Esophagus muscularis mucosa (tissue), 3 donors: ENCODE results near the gene IGF2.

ENCODE experiments used
- CTCF ChIP-seq, 3 experiments: fragments of 200-600 bp in 2 of 3; fragments of 450-650 bp in 1 of 3; sonication (generic) in 2 of 3; IDR thresholded peaks; one replicate each; pipeline ENCODE4 v1.5.1; 2017 to 2019; ENCODE audit warnings: antibody characterized with exemption in 3 of 3, mild to moderate bottlenecking in 2 of 3, moderate library complexity in 1 of 3
- POLR2A ChIP-seq: fragments of 450-650 bp; IDR thresholded peaks from one replicate; pipeline ENCODE4 v1.6.1; 2017; ENCODE audit warnings: antibody characterized with exemption, moderate library complexity, mild to moderate bottlenecking, low read depth
- POLR2AphosphoS5 ChIP-seq, 2 donors: sonication (generic); formaldehyde crosslinking; IDR thresholded peaks; one replicate each; pipeline ENCODE4 v1.6.1; 2017; ENCODE audit warnings: antibody characterized with exemption in 2 of 2

GRCh38 chr11:2175659-2176058 lies 36.5 kb upstream of the IGF2 start:
- no peak for TF ChIP-seq CTCF (IDR thresholded peaks at IDR 0.05)
- TF ChIP-seq POLR2A, result no peak
- no peak for TF ChIP-seq POLR2AphosphoS5 (IDR thresholded peaks at IDR 0.05)
